Neural cell (in vitro differentiated cells): ENCODE measurements around the gene SYNRG. TPM values are rescaled to one million over a fixed set of nuclear protein-coding genes. Genes with fewer than 3 reads are reported as not detected.

Experiments
- H2AFZ ChIP-seq: fragments of 200-600, 300-800 bp; sonication (generic), shearing (Covaris generic); 2 replicates; pipeline ENCODE4 v1.6.0; 2014; ENCODE audit warnings: low read depth, mild to moderate bottlenecking, antibody characterized with exemption, low read length, moderate library complexity
- H3F3A ChIP-seq: fragments of 200-600 bp; shearing (Covaris generic); 2 replicates; pipeline ENCODE4 v1.6.1; 2016; ENCODE audit warnings: mild to moderate bottlenecking, moderate library complexity, mixed read lengths, antibody characterized with exemption, low read length; ENCODE audit not compliant: insufficient read depth, poor library complexity, severe bottlenecking
- H3K27ac ChIP-seq: fragments of 200-600, 300-800 bp; sonication (generic), shearing (Covaris generic); 2 replicates; pipeline ENCODE4 v1.5.1; 2014; ENCODE audit warnings: mild to moderate bottlenecking, low read length, moderate library complexity
- H3K27me3 ChIP-seq: fragments of 300-800, 200-600 bp; sonication (generic), shearing (Covaris generic); 2 replicates; pipeline ENCODE4 v1.6.0; 2014; ENCODE audit warnings: mild to moderate bottlenecking, low read depth, low read length, moderate library complexity; ENCODE audit not compliant: insufficient read depth
- H3K36me3 ChIP-seq: fragments of 300-800, 200-600 bp; sonication (generic), shearing (Covaris generic); 2 replicates; pipeline ENCODE4 v1.5.1; 2014; ENCODE audit warnings: mild to moderate bottlenecking, antibody characterized with exemption, low read length, moderate library complexity; ENCODE audit not compliant: insufficient read depth
- H3K4me2 ChIP-seq: fragments of 300-800, 200-600 bp; sonication (generic), shearing (Covaris generic); 2 replicates; pipeline ENCODE4 v1.6.0; 2014; ENCODE audit warnings: mild to moderate bottlenecking, low read length
- H3K4me3 ChIP-seq: fragments of 300-800, 200-600 bp; sonication (generic), shearing (Covaris generic); 2 replicates; pipeline ENCODE4 v1.5.1; 2014; ENCODE audit warnings: mild to moderate bottlenecking, low read length, moderate library complexity
- H3K79me2 ChIP-seq: fragments of 200-600 bp; shearing (Covaris generic); replicated peaks from 2 replicates; pipeline ENCODE4 v1.6.0; 2014; ENCODE audit warnings: mild to moderate bottlenecking, low read length, moderate library complexity; ENCODE audit not compliant: insufficient read depth
- H3K9ac ChIP-seq: fragments of 300-800, 200-600 bp; sonication (generic), shearing (Covaris generic); 2 replicates; pipeline ENCODE4 v1.6.1; 2016; ENCODE audit warnings: mild to moderate bottlenecking, low read length, mixed read lengths
- H3K9me2 ChIP-seq: fragments of 200-600 bp; shearing (Covaris generic); 2 replicates; pipeline ENCODE4 v1.6.1; 2016; ENCODE audit warnings: mild to moderate bottlenecking, low read length, mixed read lengths; ENCODE audit not compliant: insufficient read depth
- H3K9me3 ChIP-seq: fragments of 200-600, 300-800 bp; sonication (generic), shearing (Covaris generic); 2 replicates; pipeline ENCODE4 v1.6.1; 2016; ENCODE audit warnings: mild to moderate bottlenecking, mixed run types, low read length, moderate library complexity, mixed read lengths
- H4K20me1 ChIP-seq: fragments of 200-600 bp; shearing (Covaris generic); 2 replicates; pipeline ENCODE4 v1.6.1; 2016; ENCODE audit warnings: mild to moderate bottlenecking, mixed run types; ENCODE audit not compliant: insufficient read depth
- EP300 ChIP-seq: fragments of 450-650 bp; conservative IDR thresholded peaks from 2 replicates; pipeline ENCODE4 v1.6.1; 2014; ENCODE audit warnings: antibody characterized with exemption, mild to moderate bottlenecking, moderate library complexity; ENCODE audit not compliant: poor library complexity, severe bottlenecking
- EZH2 ChIP-seq: fragments of 200-600, 300-800 bp; shearing (Covaris generic), sonication (generic); IDR thresholded peaks from 2 replicates; pipeline ENCODE4 v1.6.1; 2014; ENCODE audit warnings: antibody characterized with exemption, low read length, borderline replicate concordance, mild to moderate bottlenecking; ENCODE audit not compliant: insufficient read depth, poor library complexity, severe bottlenecking
- MXI1 ChIP-seq: fragments of 450-650 bp; conservative IDR thresholded peaks from 2 replicates; pipeline ENCODE4 v1.6.1; 2014; ENCODE audit warnings: antibody characterized with exemption, mild to moderate bottlenecking; ENCODE audit not compliant: poor library complexity, severe bottlenecking
- POLR2AphosphoS5 ChIP-seq: IDR thresholded peaks from 2 replicates; pipeline ENCODE4 v1.6.1; 2012
- RAD21 ChIP-seq: fragments of 450-650 bp; conservative IDR thresholded peaks from 2 replicates; pipeline ENCODE4 v1.6.1; 2014; ENCODE audit warnings: antibody characterized with exemption, mild to moderate bottlenecking, moderate library complexity
- REST ChIP-seq: IDR thresholded peaks from 2 replicates; pipeline ENCODE4 v1.6.1; 2012; ENCODE audit warnings: borderline replicate concordance
- SMC3 ChIP-seq: fragments of 450-650 bp; conservative IDR thresholded peaks from 2 replicates; pipeline ENCODE4 v1.6.1; 2014; ENCODE audit warnings: antibody characterized with exemption, mild to moderate bottlenecking, moderate library complexity; ENCODE audit not compliant: poor library complexity
- TAF1 ChIP-seq: IDR thresholded peaks from 2 replicates; pipeline ENCODE4 v1.6.1; 2012; ENCODE audit warnings: low read depth
- polyA plus RNA-seq: library from polyadenylated mRNA; depleted of rRNA; stranded (reverse); fragments of >200 nt; gene quantifications from 2 replicates; pipeline ENCODE4 v1.2.3, GENCODE V29; 2014
- TF ChIP-seq, protein P1 (sequence below): fragments of 450-650 bp; IDR thresholded peaks from 2 replicates; pipeline ENCODE4 v1.5.1; 2014; ENCODE audit warnings: antibody characterized with exemption, mild to moderate bottlenecking, moderate library complexity; ENCODE audit not compliant: poor library complexity, severe bottlenecking

SYNRG gene
- polyA plus RNA-seq, 1 donor from 2014 or later = 16.1 TPM

GRCh38 chr17:37475731-37476420, 133.3 kb downstream of the SYNRG start:
- no peak for TF ChIP-seq EP300
- no peak for TF ChIP-seq RAD21
- no peak for TF ChIP-seq SMC3
- no peak for TF ChIP-seq MXI1
- TF ChIP-seq POLR2AphosphoS5 = no peak
- TF ChIP-seq EZH2 = no peak
- TF ChIP-seq REST = no peak
- TF ChIP-seq, protein P1, sequence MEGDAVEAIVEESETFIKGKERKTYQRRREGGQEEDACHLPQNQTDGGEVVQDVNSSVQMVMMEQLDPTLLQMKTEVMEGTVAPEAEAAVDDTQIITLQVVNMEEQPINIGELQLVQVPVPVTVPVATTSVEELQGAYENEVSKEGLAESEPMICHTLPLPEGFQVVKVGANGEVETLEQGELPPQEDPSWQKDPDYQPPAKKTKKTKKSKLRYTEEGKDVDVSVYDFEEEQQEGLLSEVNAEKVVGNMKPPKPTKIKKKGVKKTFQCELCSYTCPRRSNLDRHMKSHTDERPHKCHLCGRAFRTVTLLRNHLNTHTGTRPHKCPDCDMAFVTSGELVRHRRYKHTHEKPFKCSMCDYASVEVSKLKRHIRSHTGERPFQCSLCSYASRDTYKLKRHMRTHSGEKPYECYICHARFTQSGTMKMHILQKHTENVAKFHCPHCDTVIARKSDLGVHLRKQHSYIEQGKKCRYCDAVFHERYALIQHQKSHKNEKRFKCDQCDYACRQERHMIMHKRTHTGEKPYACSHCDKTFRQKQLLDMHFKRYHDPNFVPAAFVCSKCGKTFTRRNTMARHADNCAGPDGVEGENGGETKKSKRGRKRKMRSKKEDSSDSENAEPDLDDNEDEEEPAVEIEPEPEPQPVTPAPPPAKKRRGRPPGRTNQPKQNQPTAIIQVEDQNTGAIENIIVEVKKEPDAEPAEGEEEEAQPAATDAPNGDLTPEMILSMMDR = no peak
- no peak for TF ChIP-seq TAF1
- Histone ChIP-seq H3K79me2 (no peaks in the 10 kb centered on the region), H4K20me1 (no peaks in the 10 kb centered on the region), H3K4me2 (no peak overlapping the region), H2AFZ (no peak overlapping the region), H3F3A (no peaks in the 10 kb centered on the region), H3K4me3 (no peak overlapping the region), H3K9me3 (no peaks in the 10 kb centered on the region), H3K9ac (no peak overlapping the region), H3K9me2 (no peaks in the 10 kb centered on the region), H3K27ac (no peak overlapping the region), H3K36me3 (no peaks in the 10 kb centered on the region), H3K27me3 (no peaks in the 10 kb centered on the region)

- H3K4me2 ChIP-seq = no peak overlapping the region
- H3K27ac ChIP-seq = no peak overlapping the region
- no peak overlapping the region for H2AFZ ChIP-seq
- no peaks in the 10 kb centered on the region for H4K20me1 ChIP-seq
- no peaks in the 10 kb centered on the region for H3K27me3 ChIP-seq
- TF ChIP-seq RAD21 (no peak), SMC3 (no peak), EP300 (no peak), TAF1 (no peak), MXI1 (no peak), EZH2 (no peak), REST (no peak), POLR2AphosphoS5 (no peak)
- TF ChIP-seq, protein P1 = no peak
- H3K9me3 ChIP-seq = no peaks in the 10 kb centered on the region
- H3K9me2 ChIP-seq = no peaks in the 10 kb centered on the region
- H3K9ac ChIP-seq = no peak overlapping the region
- H3K79me2 ChIP-seq = no peaks in the 10 kb centered on the region
- no peak overlapping the region for H3K4me3 ChIP-seq
- no peaks in the 10 kb centered on the region for H3F3A ChIP-seq
- no peaks in the 10 kb centered on the region for H3K36me3 ChIP-seq
Observed at GRCh38 chr17:37470181-37470580, 139.0 kb downstream of the SYNRG start.
